Immature natural killer cell (primary cell): ENCODE data around the gene PRKCI. TPM values are rescaled to one million over a fixed set of nuclear protein-coding genes. Genes with fewer than 3 reads are reported as not detected.
"Not testable (repeated sequence)": the region's sequence is repeated elsewhere in the genome, so short reads cannot be mapped to it uniquely, and the experiment has no call there.

Source experiments
- DNase-seq, 3 donors: peaks; one replicate each; pipeline ENCODE4 v3.0.0; 2022; ENCODE audit warnings: mixed read lengths in 1 of 3
- H3K27ac Mint-ChIP-seq, 6 donors: one replicate each; pipeline ENCODE4 v1.8.0; 2020; ENCODE audit warnings: mixed read lengths in 6 of 6, mild to moderate bottlenecking in 5 of 6, inconsistent platforms in 4 of 6, moderate library complexity in 3 of 6
- H3K27me3 Mint-ChIP-seq, 3 donors: one replicate each; pipeline ENCODE4 v1.8.0; 2020 to 2021; ENCODE audit warnings: low read depth in 3 of 3, mild to moderate bottlenecking in 3 of 3, mixed read lengths in 3 of 3, moderate library complexity in 3 of 3, inconsistent platforms in 1 of 3
- H3K36me3 Mint-ChIP-seq, 3 donors: one replicate each; pipeline ENCODE4 v1.8.0; 2020; ENCODE audit warnings: mixed read lengths in 3 of 3, inconsistent platforms in 2 of 3, mild to moderate bottlenecking in 2 of 3
- H3K4me1 Mint-ChIP-seq, 2 donors: one replicate each; pipeline ENCODE4 v1.8.0; 2020; ENCODE audit warnings: inconsistent platforms in 2 of 2, mild to moderate bottlenecking in 2 of 2, mixed read lengths in 2 of 2, moderate library complexity in 1 of 2
- H3K4me3 Mint-ChIP-seq, 5 donors: one replicate each; pipeline ENCODE4 v1.8.0; 2020; ENCODE audit warnings: mild to moderate bottlenecking in 5 of 5, mixed read lengths in 5 of 5, inconsistent platforms in 3 of 5, moderate library complexity in 3 of 5
- H3K9me3 Mint-ChIP-seq, 6 donors: one replicate each; pipeline ENCODE4 v1.8.0; 2020; ENCODE audit warnings: mild to moderate bottlenecking in 6 of 6, mixed read lengths in 6 of 6, inconsistent platforms in 4 of 6, moderate library complexity in 3 of 6
- polyA plus RNA-seq, 3 donors: library from polyadenylated mRNA; unstranded; fragments of 300-500 nt; fragmentation: Illumina TruSeq; gene quantifications; one replicate each; pipeline ENCODE4 v1.2.3, GENCODE V29; 2021

Gene PRKCI
- polyA plus RNA-seq, 3 donors from 2014 or later, result 6.8 to 15.4 (median 14.8) TPM

- H3K36me3 Mint-ChIP-seq, result no peaks in the 10 kb centered on the region
- H3K4me3 Mint-ChIP-seq, result no peak overlapping the region
- DNase-seq, result no peak
- H3K4me1 Mint-ChIP-seq, result no peaks in the 10 kb centered on the region
- peaks cover 4 to 12% (median 8%) of the 10 kb centered on the region in 3 donors for H3K27me3 Mint-ChIP-seq
- H3K9me3 Mint-ChIP-seq, result peaks cover 0 to 2% (median 0%) of the 10 kb centered on the region in 6 donors
- H3K27ac Mint-ChIP-seq, result no peak overlapping the region
Observed at GRCh38 chr3:170204509-170204908, 17.7 kb upstream of the PRKCI start.

- no peak for DNase-seq
- Mint-ChIP-seq H3K27ac (no peak overlapping the region), H3K9me3 (peaks cover 0 to 2% (median 0%) of the 10 kb centered on the region in 6 donors), H3K4me1 (no peaks in the 10 kb centered on the region), H3K4me3 (no peak overlapping the region), H3K36me3 (no peaks in the 10 kb centered on the region), H3K27me3 (peaks cover 4 to 10% (median 10%) of the 10 kb centered on the region in 3 donors)
Observed at GRCh38 chr3:170205302-170205701, 16.9 kb upstream of the PRKCI start.

GRCh38 chr3:170206164-170206762 is 16.0 kb upstream of the PRKCI start:
- H3K27ac Mint-ChIP-seq, H3K9me3 Mint-ChIP-seq, H3K4me1 Mint-ChIP-seq, DNase-seq, H3K4me3 Mint-ChIP-seq, H3K36me3 Mint-ChIP-seq: not testable (repeated sequence)
- peaks cover 2 to 10% (median 10%) of the 10 kb centered on the region in 3 donors for H3K27me3 Mint-ChIP-seq

- no peaks in the 10 kb centered on the region for H3K36me3 Mint-ChIP-seq
- H3K27ac Mint-ChIP-seq, result no peak overlapping the region
- no peak for DNase-seq
- H3K4me3 Mint-ChIP-seq, result no peak overlapping the region
- H3K9me3 Mint-ChIP-seq, result peaks cover 0 to 2% (median 0%) of the 10 kb centered on the region in 6 donors
- H3K4me1 Mint-ChIP-seq, result no peaks in the 10 kb centered on the region
- H3K27me3 Mint-ChIP-seq, result peaks cover 2 to 12% (median 8%) of the 10 kb centered on the region in 3 donors
Observed at GRCh38 chr3:170207717-170208116, 14.5 kb upstream of the PRKCI start.

GRCh38 chr3:170211668-170212067 is 10.6 kb upstream of the PRKCI start:
- H3K27me3 Mint-ChIP-seq, result peaks cover 0 to 9% (median 4%) of the 10 kb centered on the region in 3 donors
- no peak overlapping the region for H3K27ac Mint-ChIP-seq
- H3K4me1 Mint-ChIP-seq, result no peaks in the 10 kb centered on the region
- no peak for DNase-seq
- H3K4me3 Mint-ChIP-seq, result no peak overlapping the region
- H3K9me3 Mint-ChIP-seq, result no peaks in the 10 kb centered on the region
- H3K36me3 Mint-ChIP-seq, result no peaks in the 10 kb centered on the region

GRCh38 chr3:170219850-170220249 is 2.4 kb upstream of the PRKCI start:
- H3K9me3 Mint-ChIP-seq, result no peaks in the 10 kb centered on the region
- peaks cover 19 to 28% of the 10 kb centered on the region in 2 donors for H3K4me1 Mint-ChIP-seq
- H3K27me3 Mint-ChIP-seq, result peaks cover 0 to 5% (median 2%) of the 10 kb centered on the region in 3 donors
- H3K36me3 Mint-ChIP-seq, result no peaks in the 10 kb centered on the region
- no peak overlapping the region for H3K27ac Mint-ChIP-seq
- DNase-seq, result no peak
- H3K4me3 Mint-ChIP-seq, result peak overlapping the region in 4 of 5 donors; percentile 1 to 27 (median 10)

GRCh38 chr3:170220871-170221270 is 1.4 kb upstream of the PRKCI start:
- peaks cover 0 to 5% (median 2%) of the 10 kb centered on the region in 3 donors for H3K27me3 Mint-ChIP-seq
- no peaks in the 10 kb centered on the region for H3K36me3 Mint-ChIP-seq
- H3K27ac Mint-ChIP-seq, result peak overlapping the region in 1 of 6 donors; percentile 26
- peaks cover 19 to 28% of the 10 kb centered on the region in 2 donors for H3K4me1 Mint-ChIP-seq
- H3K9me3 Mint-ChIP-seq, result no peaks in the 10 kb centered on the region
- H3K4me3 Mint-ChIP-seq, result peak overlapping the region; percentile 51 to 92 (median 62)
- no peak for DNase-seq

GRCh38 chr3:170222647-170223541 is 670 bp downstream of the PRKCI start:
- Mint-ChIP-seq H3K4me1 (peaks cover 19 to 28% of the 10 kb centered on the region in 2 donors), H3K36me3 (no peaks in the 10 kb centered on the region), H3K9me3 (no peaks in the 10 kb centered on the region), H3K27me3 (peaks cover 0 to 3% (median 2%) of the 10 kb centered on the region in 3 donors), H3K27ac (peak overlapping the region; percentile 86 to 94 (median 90)), H3K4me3 (peak overlapping the region; percentile 87 to 97 (median 92))
- DNase-seq, result peak; percentile 9 to 22 (median 11)

- DNase-seq, result no peak
- peaks cover 19 to 28% of the 10 kb centered on the region in 2 donors for H3K4me1 Mint-ChIP-seq
- no peak overlapping the region for H3K4me3 Mint-ChIP-seq
- no peaks in the 10 kb centered on the region for H3K9me3 Mint-ChIP-seq
- H3K27me3 Mint-ChIP-seq, result peaks cover 0 to 2% (median 0%) of the 10 kb centered on the region in 3 donors
- H3K27ac Mint-ChIP-seq, result no peak overlapping the region
- no peaks in the 10 kb centered on the region for H3K36me3 Mint-ChIP-seq
Observed at GRCh38 chr3:170225166-170225565, 2.9 kb downstream of the PRKCI start.

GRCh38 chr3:170226426-170226960 is 4.3 kb downstream of the PRKCI start:
- Mint-ChIP-seq H3K9me3 (no peaks in the 10 kb centered on the region), H3K36me3 (no peaks in the 10 kb centered on the region), H3K27ac (no peak overlapping the region), H3K4me3 (no peak overlapping the region), H3K27me3 (peaks cover 0 to 2% (median 0%) of the 10 kb centered on the region in 3 donors), H3K4me1 (peaks cover 19 to 23% of the 10 kb centered on the region in 2 donors)
- DNase-seq, result no peak

GRCh38 chr3:170228093-170228766 is 6.0 kb downstream of the PRKCI start:
- DNase-seq, result no peak
- Mint-ChIP-seq H3K4me1 (peaks cover 8 to 10% of the 10 kb centered on the region in 2 donors), H3K27me3 (no peaks in the 10 kb centered on the region), H3K27ac (no peak overlapping the region), H3K4me3 (no peak overlapping the region), H3K36me3 (no peaks in the 10 kb centered on the region), H3K9me3 (no peaks in the 10 kb centered on the region)

- Mint-ChIP-seq H3K9me3 (no peaks in the 10 kb centered on the region), H3K4me1 (no peaks in the 10 kb centered on the region), H3K27ac (no peak overlapping the region), H3K4me3 (no peak overlapping the region), H3K36me3 (peaks cover 0 to 10% (median 5%) of the 10 kb centered on the region in 3 donors), H3K27me3 (no peaks in the 10 kb centered on the region)
- no peak for DNase-seq
Observed at GRCh38 chr3:170232266-170232665, 10.0 kb downstream of the PRKCI start.

- no peak overlapping the region for H3K4me3 Mint-ChIP-seq
- no peak overlapping the region for H3K27ac Mint-ChIP-seq
Observed at GRCh38 chr3:170233530-170233929, 11.3 kb downstream of the PRKCI start.

More at GRCh38 chr3:170233530-170233929, 11.3 kb downstream of the PRKCI start:
- DNase-seq, result no peak
- Mint-ChIP-seq H3K9me3 (no peaks in the 10 kb centered on the region), H3K4me1 (no peaks in the 10 kb centered on the region), H3K27me3 (no peaks in the 10 kb centered on the region), H3K36me3 (peaks cover 0 to 11% (median 5%) of the 10 kb centered on the region in 3 donors)
